GM19324 (cell line): ENCODE measurements around the gene LBP.
"Not testable (repeated sequence)": the region's sequence is repeated elsewhere in the genome, so short reads cannot be mapped to it uniquely, and the experiment has no call there.

Experiments
- ATAC-seq: cut with Tn5 transposase; IDR thresholded peaks from one replicate; pipeline ENCODE4 v1.9.1; 2021; ENCODE audit warnings: mild to moderate bottlenecking, moderate library complexity; ENCODE audit not compliant: unreplicated experiment, low FRiP score

The LBP gene

DNA sequence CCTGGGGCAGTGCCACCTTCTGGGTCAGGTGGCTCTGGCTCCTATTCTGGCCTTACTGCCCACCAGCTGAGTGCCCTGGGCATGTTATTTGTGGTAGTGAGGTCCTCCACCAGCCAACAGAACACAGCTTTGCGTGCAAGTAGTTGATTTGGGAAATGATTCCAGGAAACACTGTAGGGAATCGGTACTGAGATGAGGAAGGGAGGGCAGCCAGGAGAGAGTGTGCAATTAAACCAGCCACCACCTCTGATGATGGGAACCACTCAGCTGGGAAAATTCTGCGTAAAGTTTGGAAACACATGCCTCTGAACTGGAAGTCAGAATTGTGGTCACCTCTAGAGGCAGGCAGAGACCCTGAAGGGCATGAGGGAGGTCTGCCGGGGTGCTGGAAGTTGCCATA is 459 bp downstream of the LBP start:
- ATAC-seq: no peak

- ATAC-seq: no peak
Observed at GRCh38 chr20:38349856-38350255, 3.6 kb downstream of the LBP start.

- no peak for ATAC-seq
Observed at GRCh38 chr20:38350879-38351775, 4.8 kb downstream of the LBP start.

DNA sequence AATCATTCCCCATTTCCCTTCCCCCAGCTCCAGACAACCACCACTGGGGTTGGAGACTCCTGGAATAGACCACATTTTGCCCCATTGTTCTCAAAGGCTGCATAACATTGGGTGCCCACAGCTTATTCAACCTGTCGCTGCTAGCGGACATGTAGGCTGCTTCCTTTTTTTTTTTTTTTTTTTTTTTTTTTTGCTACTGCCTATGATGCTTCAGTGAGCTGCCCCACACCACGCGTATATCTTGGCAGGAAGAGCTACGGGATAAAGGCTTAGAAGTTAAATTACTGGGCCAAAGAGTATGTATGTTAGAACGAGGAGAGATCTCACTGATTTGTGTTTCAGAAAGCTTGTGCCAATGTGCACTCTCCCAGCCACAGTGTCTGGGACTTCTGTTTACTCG is 7.0 kb downstream of the LBP start:
- ATAC-seq: no peak

GRCh38 chr20:38354227-38354626 is 7.9 kb downstream of the LBP start:
- ATAC-seq: no peak

GRCh38 chr20:38355161-38356012 is 9.1 kb downstream of the LBP start:
- no peak for ATAC-seq

GRCh38 chr20:38357653-38358207 is 11.4 kb downstream of the LBP start:
- ATAC-seq: no peak

DNA sequence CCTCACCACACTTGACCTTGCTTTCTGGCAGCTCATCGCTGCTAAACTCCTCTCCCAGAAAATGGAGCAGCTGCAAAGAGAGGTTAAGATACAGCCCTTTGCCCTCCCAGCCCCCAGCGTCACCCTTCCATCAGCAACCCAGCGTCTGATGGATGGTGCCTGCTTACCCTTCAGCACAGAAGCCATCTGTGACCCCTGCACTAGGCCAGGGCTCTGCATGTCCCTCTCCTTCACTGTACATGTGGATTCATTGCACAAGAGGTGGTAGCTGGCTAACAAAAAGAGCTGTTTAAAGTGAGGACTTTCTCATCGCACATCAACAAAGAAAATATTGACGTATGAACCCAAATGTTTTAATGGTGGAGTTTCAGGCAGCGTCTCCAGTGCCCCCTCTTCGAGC is 12.3 kb downstream of the LBP start:
- ATAC-seq: no peak

DNA sequence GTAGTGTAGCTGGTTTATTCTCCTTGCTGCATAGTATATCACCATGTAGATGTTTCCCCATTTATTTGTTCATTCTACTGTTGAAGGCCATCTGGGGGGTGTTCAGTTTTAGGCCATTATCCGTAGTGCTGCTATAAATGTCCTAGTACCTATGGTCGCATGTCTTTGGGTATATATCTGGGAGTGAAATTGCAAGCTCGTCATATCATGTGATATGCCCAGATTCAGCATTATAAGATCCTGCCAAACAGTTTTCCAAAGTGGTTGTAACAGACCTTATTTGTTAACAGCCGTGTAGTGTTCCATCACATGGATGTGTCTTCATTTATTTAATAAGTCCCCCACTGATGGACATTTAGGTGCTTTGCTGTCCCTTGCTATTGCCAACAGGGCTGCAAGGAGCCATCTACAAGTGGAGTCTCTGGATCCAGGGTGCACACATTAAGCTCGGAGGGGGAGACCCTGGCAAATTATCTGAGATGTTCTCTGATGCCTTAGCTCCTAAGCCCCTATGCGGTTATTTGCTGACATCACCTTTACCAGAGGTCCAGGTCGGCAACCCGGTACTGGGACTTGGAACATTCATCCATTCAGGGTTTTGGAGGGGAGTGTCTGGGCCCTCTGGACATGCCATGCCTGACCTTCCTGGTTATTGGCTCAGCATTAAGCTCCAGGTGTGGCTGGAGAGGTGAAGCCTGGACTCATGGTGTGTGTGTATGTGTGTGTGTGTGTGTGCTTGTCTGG is 16.9 kb downstream of the LBP start:
- no peak for ATAC-seq

- ATAC-seq: no peak
Observed at GRCh38 chr20:38369389-38369788, 23.1 kb downstream of the LBP start.

- no peak for ATAC-seq
Observed at GRCh38 chr20:38372806-38373205, 26.5 kb downstream of the LBP start.

DNA sequence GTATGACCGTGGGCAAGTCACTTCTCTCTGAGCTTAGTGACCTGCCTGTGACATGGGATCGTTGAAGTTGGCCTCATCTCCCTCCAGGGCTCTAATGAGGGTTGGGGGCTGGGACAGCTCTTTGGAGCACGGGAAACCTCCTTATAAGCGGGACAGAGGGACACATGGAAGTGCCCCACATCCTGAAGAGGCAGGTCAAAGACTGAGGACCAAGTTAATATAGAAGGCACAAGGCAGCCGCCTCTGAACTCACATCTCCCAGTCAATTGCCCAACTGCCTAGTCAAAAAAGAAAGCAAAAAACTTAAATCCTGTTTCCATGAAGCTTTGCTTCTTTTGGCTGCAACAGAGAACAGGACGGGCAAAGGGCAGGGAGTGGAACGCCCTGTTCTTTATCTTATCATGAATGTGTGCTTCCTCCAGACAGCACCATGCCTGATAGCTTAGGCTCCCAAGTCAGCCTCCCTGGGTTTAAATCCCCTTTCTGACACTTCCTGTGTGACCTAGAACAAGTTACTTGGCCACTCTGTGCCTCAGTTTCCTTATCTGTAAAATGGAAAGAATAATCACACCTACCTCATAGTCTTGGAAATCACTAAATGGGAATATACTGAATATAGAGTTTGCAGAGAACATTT is 27.1 kb downstream of the LBP start:
- ATAC-seq: no peak

DNA sequence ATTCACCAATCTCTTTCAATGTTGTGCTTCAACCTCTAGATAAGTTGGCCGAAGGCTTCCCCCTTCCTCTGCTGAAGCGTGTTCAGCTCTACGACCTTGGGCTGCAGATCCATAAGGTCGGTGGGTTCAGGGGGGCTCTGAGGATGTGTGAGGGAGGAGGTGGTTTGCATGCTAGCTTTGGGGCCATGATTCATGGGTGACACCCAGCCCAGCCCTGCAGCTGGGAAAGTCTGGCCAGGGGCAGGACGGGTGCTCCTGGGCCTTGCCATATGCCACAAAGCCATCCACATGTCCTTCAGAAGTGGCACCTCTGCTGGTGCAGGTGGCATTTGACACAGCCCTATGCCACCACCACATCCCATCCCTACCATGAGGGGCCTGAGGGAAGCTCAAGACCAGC is 27.6 kb downstream of the LBP start:
- no peak for ATAC-seq

DNA sequence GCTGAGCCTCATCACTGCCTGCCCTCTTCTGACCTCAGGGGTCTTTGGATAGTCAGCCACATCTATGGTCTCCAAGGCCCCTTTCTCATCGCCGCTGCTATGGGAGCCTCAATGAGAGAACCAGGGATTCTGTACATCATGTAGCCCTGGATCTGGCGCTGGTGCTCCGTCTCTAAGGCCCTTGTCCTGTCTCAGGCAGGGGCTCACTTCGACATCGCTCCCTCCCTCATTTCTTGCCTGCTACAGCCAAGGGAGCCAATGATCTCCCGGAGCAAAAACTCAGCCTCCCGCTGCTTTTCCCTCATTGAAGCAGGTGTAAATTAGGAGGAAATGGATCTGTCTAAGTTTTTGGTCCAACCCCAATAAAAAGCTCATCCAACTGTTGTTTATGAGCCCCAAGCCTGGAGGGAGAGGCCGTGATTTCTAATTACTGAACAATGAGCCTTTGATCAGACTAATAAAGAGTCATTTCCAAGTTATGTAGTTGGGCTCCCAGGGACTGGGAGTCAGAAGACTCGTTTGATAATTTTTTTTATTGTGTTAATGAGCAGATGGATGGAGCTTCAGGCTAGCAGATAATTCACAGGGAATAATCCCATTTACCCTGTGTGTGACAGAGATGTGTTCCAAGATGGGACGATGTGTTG is 30.9 kb downstream of the LBP start:
- no peak for ATAC-seq

- not testable (repeated sequence) for ATAC-seq
Observed at GRCh38 chr20:38377838-38378237, 31.6 kb downstream of the LBP start.

DNA sequence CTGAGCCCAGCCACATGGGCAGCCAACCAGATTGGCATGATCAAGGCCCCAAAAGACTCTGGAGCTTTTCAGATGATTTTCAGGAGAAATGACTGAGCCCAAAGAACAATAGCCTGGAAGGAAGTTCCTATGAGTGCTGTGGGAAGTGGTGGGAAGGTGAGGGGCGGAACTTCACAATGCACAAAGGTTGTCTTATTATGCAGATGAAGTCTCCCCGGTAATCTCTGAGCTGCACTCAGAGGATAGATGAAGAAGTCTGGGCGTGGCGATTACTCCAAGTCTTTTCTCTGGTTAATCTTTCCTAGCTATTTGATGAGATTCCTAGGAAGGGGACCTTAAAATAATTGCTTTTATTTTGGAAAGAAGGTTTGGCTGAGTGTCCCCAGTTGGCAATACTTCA is 36.9 kb downstream of the LBP start:
- no peak for ATAC-seq

GRCh38 chr20:38386004-38386403 is 39.7 kb downstream of the LBP start:
- no peak for ATAC-seq

GRCh38 chr20:38386851-38387250 is 40.6 kb downstream of the LBP start:
- no peak for ATAC-seq

DNA sequence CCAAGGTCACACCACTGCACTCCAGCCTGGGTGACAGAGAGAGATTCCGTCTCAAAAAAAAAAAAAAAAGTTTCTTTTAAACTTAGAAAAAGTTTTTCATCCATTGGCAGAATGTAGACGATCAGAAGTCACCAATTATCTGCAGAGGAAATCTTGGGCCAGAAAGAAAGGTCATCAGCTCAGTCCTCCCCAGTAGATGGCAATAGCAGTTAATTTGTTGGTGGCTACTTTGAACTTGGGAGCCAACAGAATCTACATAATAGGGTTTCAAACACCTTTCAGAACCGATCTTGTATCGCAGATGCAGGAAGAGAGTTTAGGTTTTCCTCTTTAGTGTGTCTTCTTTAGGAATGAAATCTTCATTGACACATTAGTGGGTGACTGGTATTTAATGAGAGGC is 41.7 kb downstream of the LBP start:
- no peak for ATAC-seq

DNA sequence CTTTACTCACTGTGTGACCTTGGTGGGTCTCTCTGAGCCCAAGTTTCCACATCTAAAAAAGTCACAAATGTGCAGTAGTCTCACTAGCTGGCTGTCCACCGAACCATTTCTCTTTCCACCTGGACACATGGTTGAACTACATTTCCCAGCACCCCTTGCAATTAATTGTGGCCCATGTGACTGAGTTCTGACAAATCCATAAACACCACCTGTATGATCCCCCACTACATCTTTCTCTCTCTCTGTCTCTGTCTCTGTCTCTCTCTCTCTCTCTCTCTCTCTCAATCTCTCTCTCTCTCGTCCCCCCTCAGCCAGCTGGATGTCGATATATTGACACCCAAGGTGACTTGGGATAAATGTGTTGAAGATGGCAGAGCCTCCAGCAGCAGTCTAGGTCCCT is 46.1 kb downstream of the LBP start:
- ATAC-seq: no peak
